Common myeloid progenitor, CD34-positive (primary cell): Measurements from ENCODE around the gene WDFY4.

Experiments
- CTCF ChIA-PET: fragments of 350-600 bp; sonication (Branson Sonifier 250); formaldehyde crosslinking; loops from one replicate; lab custom pipeline; 2021; ENCODE audit warnings: antibody characterized with exemption; lab: Charles Lee
- POLR2A ChIA-PET: fragments of 350-600 bp; sonication (Branson Sonifier 250); formaldehyde crosslinking; loops from one replicate; lab custom pipeline; 2021; ENCODE audit warnings: antibody characterized with exemption; lab: Charles Lee
- DNase-seq, 3 donors: peaks; one replicate each; pipeline versions ENCODE4 v3.0.0 to v3.0.0-alpha.2; 2013
- H3K27ac ChIP-seq, 2 experiments: 1 replicate in 1 of 2; 2 replicates in 1 of 2; pipeline ENCODE4 v1.7.0; 2013; ENCODE audit warnings: inconsistent platforms in 2 of 2, low read length in 2 of 2, mild to moderate bottlenecking in 2 of 2, low read depth in 1 of 2, moderate library complexity in 1 of 2; ENCODE audit not compliant: severe bottlenecking in 2 of 2, insufficient read depth in 1 of 2, poor library complexity in 1 of 2
- H3K27me3 ChIP-seq, 5 experiments: replicated peaks in 2 of 5; 1 replicate in 3 of 5; 2 replicates in 2 of 5; pipeline versions ENCODE4 v1.6.1 to v1.7.0; 2013; ENCODE audit warnings: low read length in 4 of 5, mild to moderate bottlenecking in 2 of 5, moderate library complexity in 2 of 5, inconsistent platforms in 1 of 5; ENCODE audit not compliant: insufficient read depth in 5 of 5, control insufficient read depth in 4 of 5
- H3K36me3 ChIP-seq, 4 experiments: 1 replicate in 2 of 4; 2 replicates in 2 of 4; pipeline versions ENCODE4 v1.6.1 to v1.7.0; 2013; ENCODE audit warnings: low read length in 3 of 4, control low read depth in 1 of 4, mild to moderate bottlenecking in 1 of 4; ENCODE audit not compliant: control insufficient read depth in 4 of 4, insufficient read depth in 4 of 4
- H3K4me1 ChIP-seq, 4 experiments: 1 replicate in 3 of 4; 2 replicates in 1 of 4; pipeline versions ENCODE4 v1.6.1 to v1.7.1; 2013; ENCODE audit warnings: low read length in 3 of 4, mild to moderate bottlenecking in 3 of 4, control low read depth in 1 of 4, inconsistent platforms in 1 of 4, moderate library complexity in 1 of 4; ENCODE audit not compliant: control insufficient read depth in 4 of 4, insufficient read depth in 4 of 4; ENCODE audit errors: control extremely low read depth in 1 of 4
- H3K4me3 ChIP-seq, 7 experiments: 1 replicate in 4 of 7; 2 replicates in 3 of 7; pipeline versions ENCODE4 v1.5.1 to v1.7.0; 2013; ENCODE audit warnings: mild to moderate bottlenecking in 7 of 7, low read length in 6 of 7, moderate library complexity in 6 of 7, inconsistent platforms in 2 of 7, low read depth in 2 of 7, control low read depth in 1 of 7; ENCODE audit not compliant: insufficient read depth in 4 of 7, control insufficient read depth in 1 of 7; ENCODE audit errors: extremely low read depth in 1 of 7
- H3K9me3 ChIP-seq, 5 experiments: 1 replicate in 4 of 5; 2 replicates in 1 of 5; pipeline versions ENCODE4 v1.6.1 to v1.7.1; 2013; ENCODE audit warnings: low read length in 4 of 5, mild to moderate bottlenecking in 2 of 5, inconsistent platforms in 1 of 5, low read depth in 1 of 5, moderate library complexity in 1 of 5; ENCODE audit not compliant: control insufficient read depth in 4 of 5, insufficient read depth in 2 of 5; ENCODE audit errors: control extremely low read depth in 1 of 5
- WGBS: methylation state at CpG from one replicate; pipeline ENCODE4 v1.1.5; 2013; ENCODE audit not compliant: insufficient coverage; 5-methylcytosine and 5-hydroxymethylcytosine counted together

The WDFY4 gene

GRCh38 chr10:48943096-48943495, 258.4 kb downstream of the WDFY4 start:
- CTCF ChIA-PET: interaction anchor here (0.6 kb wide), 1 partner anchor 10 kb away, joined by 4 read pairs; no protein-coding TSS in a partner anchor
- no peak for DNase-seq
- no peak overlapping the region for H3K27ac ChIP-seq
- H3K36me3 ChIP-seq: peaks cover 0 to 69% (median 23%) of the 10 kb centered on the region in 4 experiments
- H3K27me3 ChIP-seq: no peaks in the 10 kb centered on the region
- H3K4me3 ChIP-seq: no peak overlapping the region
- POLR2A ChIA-PET: no interaction called here
- H3K4me1 ChIP-seq: no peaks in the 10 kb centered on the region
- no peaks in the 10 kb centered on the region for H3K9me3 ChIP-seq
- WGBS: over 99% methylated on average over 10 of the region's 10 CpGs

- no peak overlapping the region for H3K4me3 ChIP-seq
- H3K36me3 ChIP-seq: peaks cover 2 to 76% (median 26%) of the 10 kb centered on the region in 4 experiments
- CTCF ChIA-PET: interaction anchor here (1.0 kb wide), 1 partner anchor 9 kb away, joined by 3 read pairs; no protein-coding TSS in a partner anchor
- POLR2A ChIA-PET: no interaction called here
- WGBS: 100% methylated on average over 3 of the region's 3 CpGs
- H3K4me1 ChIP-seq: no peaks in the 10 kb centered on the region
- H3K27ac ChIP-seq: no peak overlapping the region
- H3K9me3 ChIP-seq: no peaks in the 10 kb centered on the region
- DNase-seq: no peak
- no peaks in the 10 kb centered on the region for H3K27me3 ChIP-seq
These were observed 259.5 kb downstream of the WDFY4 start for GRCh38 chr10:48944171-48944570.

GRCh38 chr10:48945441-48946130, 260.9 kb downstream of the WDFY4 start:
- Histone ChIP-seq H3K36me3 (peaks cover 9 to 79% (median 33%) of the 10 kb centered on the region in 4 experiments), H3K9me3 (no peaks in the 10 kb centered on the region), H3K27me3 (no peaks in the 10 kb centered on the region), H3K4me3 (no peak overlapping the region), H3K27ac (no peak overlapping the region), H3K4me1 (no peaks in the 10 kb centered on the region)
- DNase-seq: no peak
- POLR2A ChIA-PET: no interaction called here
- CTCF ChIA-PET: interaction anchor here (0.7 to 0.8 kb wide), 2 partner anchors 11 to 287 kb away, joined by 3 read pairs; no protein-coding TSS in a partner anchor
- WGBS: 99% methylated on average over 5 of the region's 6 CpGs

- H3K4me1 ChIP-seq: no peaks in the 10 kb centered on the region
- H3K4me3 ChIP-seq: no peak overlapping the region
- peaks cover 9 to 80% (median 35%) of the 10 kb centered on the region in 4 experiments for H3K36me3 ChIP-seq
- H3K27ac ChIP-seq: no peak overlapping the region
- CTCF ChIA-PET: interaction anchor here (0.7 to 0.8 kb wide), 2 partner anchors 10 to 288 kb away, joined by 3 read pairs; no protein-coding TSS in a partner anchor
- DNase-seq: no peak
- H3K27me3 ChIP-seq: no peaks in the 10 kb centered on the region
- no peaks in the 10 kb centered on the region for H3K9me3 ChIP-seq
- WGBS: 96% methylated on average over 5 of the region's 5 CpGs
- POLR2A ChIA-PET: no interaction called here
These were observed 261.7 kb downstream of the WDFY4 start for GRCh38 chr10:48946332-48946731.

GRCh38 chr10:48946891-48947500, 262.3 kb downstream of the WDFY4 start:
- DNase-seq: no peak
- Histone ChIP-seq H3K9me3 (no peaks in the 10 kb centered on the region), H3K36me3 (peaks cover 9 to 83% (median 35%) of the 10 kb centered on the region in 4 experiments), H3K27ac (no peak overlapping the region), H3K27me3 (no peaks in the 10 kb centered on the region), H3K4me1 (no peaks in the 10 kb centered on the region), H3K4me3 (no peak overlapping the region)
- 97% methylated on average over 5 of the region's 12 CpGs for WGBS
- CTCF ChIA-PET: no interaction called here
- POLR2A ChIA-PET: no interaction called here

- CTCF ChIA-PET: interaction anchor here (0.9 to 1.4 kb wide), 2 partner anchors 9 to 564 kb away, joined by 3 read pairs; partner anchors contain the start of gene LRRC18
- H3K27me3 ChIP-seq: no peaks in the 10 kb centered on the region
- 75% methylated on average over 4 of the region's 10 CpGs for WGBS
These were observed 263.2 kb downstream of the WDFY4 start for GRCh38 chr10:48947690-48948469.

More at GRCh38 chr10:48947690-48948469, 263.2 kb downstream of the WDFY4 start:
- peaks cover 9 to 84% (median 30%) of the 10 kb centered on the region in 4 experiments for H3K36me3 ChIP-seq
- H3K9me3 ChIP-seq: no peaks in the 10 kb centered on the region
- no peak overlapping the region for H3K4me3 ChIP-seq
- H3K27ac ChIP-seq: no peak overlapping the region
- DNase-seq: no peak
- H3K4me1 ChIP-seq: peaks cover 0 to 3% (median under 1%) of the 10 kb centered on the region in 4 experiments
- POLR2A ChIA-PET: no interaction called here
